ENCODE results near the gene PHLPP2. TPM values are rescaled to one million over a fixed set of nuclear protein-coding genes. Genes with fewer than 3 reads are reported as not detected.

PHLPP2 gene
- total RNA-seq, 2 experiments from 2014 or later: 6.7 to 14.8 TPM

DNA sequence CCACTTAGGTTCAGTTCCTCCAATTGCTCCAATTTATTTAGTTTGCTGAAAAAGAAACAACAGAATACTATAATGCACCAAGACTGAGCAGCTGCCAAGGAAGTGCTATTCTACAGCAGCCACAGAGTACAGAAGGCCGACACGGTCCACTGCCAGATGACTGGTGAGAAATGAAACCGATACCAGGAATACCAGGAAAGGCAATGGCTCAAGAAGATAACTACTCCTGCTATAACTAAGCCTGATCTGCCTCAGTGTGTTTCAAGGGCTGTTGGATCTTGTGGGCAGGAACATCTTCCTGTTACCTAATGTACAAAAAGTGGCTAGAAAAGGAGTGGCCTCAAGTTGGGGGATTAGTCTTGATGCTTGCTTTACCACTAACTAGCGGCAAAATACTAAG lies 65.7 kb downstream of the PHLPP2 start:
- ChIA-PET POLR2A (interaction anchor here (0.9 kb wide), 1 partner anchor 39 kb away, joined by 4 read pairs; no protein-coding TSS in a partner anchor), CTCF (ENCODE audit: unreplicated experiment) (no interaction called here)
- no peaks in the 10 kb centered on the region for H3K79me2 ChIP-seq (ENCODE audit: insufficient read depth, low read depth, low read length)
- BruUV-seq (replicated peaks): no TSS peak
- TF ChIP-seq EZH2phosphoT487 (IDR thresholded peaks at IDR 0.05; ENCODE audit: borderline replicate concordance, low read depth, low read length): no peak
- TF ChIP-seq, protein P1, sequence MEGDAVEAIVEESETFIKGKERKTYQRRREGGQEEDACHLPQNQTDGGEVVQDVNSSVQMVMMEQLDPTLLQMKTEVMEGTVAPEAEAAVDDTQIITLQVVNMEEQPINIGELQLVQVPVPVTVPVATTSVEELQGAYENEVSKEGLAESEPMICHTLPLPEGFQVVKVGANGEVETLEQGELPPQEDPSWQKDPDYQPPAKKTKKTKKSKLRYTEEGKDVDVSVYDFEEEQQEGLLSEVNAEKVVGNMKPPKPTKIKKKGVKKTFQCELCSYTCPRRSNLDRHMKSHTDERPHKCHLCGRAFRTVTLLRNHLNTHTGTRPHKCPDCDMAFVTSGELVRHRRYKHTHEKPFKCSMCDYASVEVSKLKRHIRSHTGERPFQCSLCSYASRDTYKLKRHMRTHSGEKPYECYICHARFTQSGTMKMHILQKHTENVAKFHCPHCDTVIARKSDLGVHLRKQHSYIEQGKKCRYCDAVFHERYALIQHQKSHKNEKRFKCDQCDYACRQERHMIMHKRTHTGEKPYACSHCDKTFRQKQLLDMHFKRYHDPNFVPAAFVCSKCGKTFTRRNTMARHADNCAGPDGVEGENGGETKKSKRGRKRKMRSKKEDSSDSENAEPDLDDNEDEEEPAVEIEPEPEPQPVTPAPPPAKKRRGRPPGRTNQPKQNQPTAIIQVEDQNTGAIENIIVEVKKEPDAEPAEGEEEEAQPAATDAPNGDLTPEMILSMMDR (conservative IDR thresholded peaks at IDR 0.05; ENCODE audit: low read length): no peak
- no peak overlapping the region for H2AFZ ChIP-seq (ENCODE audit: low read length)
- peaks cover 50% of the 10 kb centered on the region for H3K36me3 ChIP-seq (ENCODE audit: insufficient read depth, low read length)
- H3K4me2 ChIP-seq (ENCODE audit: low read length): no peak overlapping the region
- H3K9me3 ChIP-seq (ENCODE audit: low read length): no peaks in the 10 kb centered on the region
- intact Hi-C loops (cut with micrococcal nuclease; ENCODE audit: unreplicated experiment): no loop called here
- H3K27ac ChIP-seq (ENCODE audit: low read depth, low read length, poor library complexity, severe bottlenecking): no peak overlapping the region
- no peaks in the 10 kb centered on the region for H3K9me2 ChIP-seq (ENCODE audit: insufficient read depth, low read length)
- H3K4me1 ChIP-seq (ENCODE audit: insufficient read depth, low read length, poor library complexity, severe bottlenecking): no peaks in the 10 kb centered on the region
- H4K20me1 ChIP-seq (ENCODE audit: insufficient read depth, low read length): no peaks in the 10 kb centered on the region
- no peak for DNase-seq (ENCODE audit: low spot score)
- no peak overlapping the region for H3K4me3 ChIP-seq (ENCODE audit: low read depth, low read length, poor library complexity, severe bottlenecking)

DNA sequence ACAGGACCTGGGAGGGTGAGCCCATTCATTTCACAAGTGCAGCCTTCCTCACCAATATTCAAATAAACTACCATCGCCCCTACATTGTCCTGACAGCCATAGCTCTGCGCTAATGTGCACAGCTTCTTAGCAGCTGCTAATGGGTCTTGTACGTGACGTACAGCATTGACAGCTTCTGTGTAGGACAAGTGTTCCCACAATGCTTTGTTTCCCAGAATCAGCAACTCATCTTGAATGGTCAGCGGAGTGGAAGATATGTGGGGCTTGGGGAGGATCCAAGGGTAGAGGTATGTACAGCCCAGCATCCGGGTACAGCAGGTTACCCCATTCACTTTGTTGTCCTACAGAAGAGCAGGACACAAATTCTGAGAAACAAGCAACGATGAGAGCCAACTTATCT lies 74.8 kb downstream of the PHLPP2 start:
- intact Hi-C loops (cut with micrococcal nuclease; ENCODE audit: unreplicated experiment): loop anchor here (5.0 kb wide), 1 partner anchor 98 kb away; no protein-coding TSS in a partner anchor
- Histone ChIP-seq H4K20me1 (ENCODE audit: insufficient read depth, low read length) (no peaks in the 10 kb centered on the region), H3K36me3 (ENCODE audit: insufficient read depth, low read length) (peaks cover 21% of the 10 kb centered on the region), H3K4me2 (ENCODE audit: low read length) (no peak overlapping the region), H3K79me2 (ENCODE audit: insufficient read depth, low read depth, low read length) (no peaks in the 10 kb centered on the region), H3K9me3 (ENCODE audit: low read length) (no peaks in the 10 kb centered on the region), H3K4me1 (ENCODE audit: insufficient read depth, low read length, poor library complexity, severe bottlenecking) (no peaks in the 10 kb centered on the region), H3K4me3 (ENCODE audit: low read depth, low read length, poor library complexity, severe bottlenecking) (no peak overlapping the region), H3K9me2 (ENCODE audit: insufficient read depth, low read length) (no peaks in the 10 kb centered on the region), H2AFZ (ENCODE audit: low read length) (no peak overlapping the region), H3K27ac (ENCODE audit: low read depth, low read length, poor library complexity, severe bottlenecking) (no peak overlapping the region)
- no TSS peak for BruUV-seq (replicated peaks)
- DNase-seq (ENCODE audit: low spot score): no peak
- ChIA-PET CTCF (ENCODE audit: unreplicated experiment) (no interaction called here), POLR2A (interaction anchor here (0.5 kb wide), 1 partner anchor 1137 kb away, joined by 5 read pairs; no protein-coding TSS in a partner anchor)
- no peak for TF ChIP-seq EZH2phosphoT487 (IDR thresholded peaks at IDR 0.05; ENCODE audit: borderline replicate concordance, low read depth, low read length)
- TF ChIP-seq, protein P1 (conservative IDR thresholded peaks at IDR 0.05; ENCODE audit: low read length): no peak

DNA sequence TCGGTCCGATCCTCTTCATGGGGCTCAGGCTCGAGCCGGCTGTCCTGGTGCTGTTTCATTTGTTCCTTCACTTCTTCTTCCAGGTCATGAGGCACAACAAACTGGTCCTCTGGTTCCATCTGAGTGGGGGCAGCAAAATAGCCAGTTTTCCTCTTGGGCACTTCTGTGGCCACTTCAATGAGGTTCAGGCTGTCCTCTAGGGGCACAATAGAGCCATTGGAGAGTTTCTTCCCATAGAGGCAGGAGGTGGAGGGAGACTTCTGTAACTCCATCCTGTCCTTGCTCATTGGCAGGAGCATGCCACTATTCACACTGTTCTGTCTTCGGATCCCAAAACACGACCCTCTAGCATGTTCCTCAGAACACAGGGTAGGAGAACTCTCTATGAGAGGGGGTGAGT lies 75.6 kb downstream of the PHLPP2 start:
- CTCF ChIA-PET (ENCODE audit: unreplicated experiment): no interaction called here
- TF ChIP-seq EZH2phosphoT487 (IDR thresholded peaks at IDR 0.05; ENCODE audit: borderline replicate concordance, low read depth, low read length): no peak
- TF ChIP-seq, protein P1 (conservative IDR thresholded peaks at IDR 0.05; ENCODE audit: low read length): peak; percentile 63

More for the DNA sequence above, 75.6 kb downstream of the PHLPP2 start:
- H4K20me1 ChIP-seq (ENCODE audit: insufficient read depth, low read length): no peaks in the 10 kb centered on the region
- POLR2A ChIA-PET: no interaction called here
- no peak overlapping the region for H2AFZ ChIP-seq (ENCODE audit: low read length)
- H3K4me1 ChIP-seq (ENCODE audit: insufficient read depth, low read length, poor library complexity, severe bottlenecking): no peaks in the 10 kb centered on the region
- no peak overlapping the region for H3K4me2 ChIP-seq (ENCODE audit: low read length)
- no peak overlapping the region for H3K4me3 ChIP-seq (ENCODE audit: low read depth, low read length, poor library complexity, severe bottlenecking)
- DNase-seq (ENCODE audit: low spot score): peak; percentile 5
- peaks cover 15% of the 10 kb centered on the region; the same call in 1 of the 2 replicates for H3K36me3 ChIP-seq (ENCODE audit: insufficient read depth, low read length)
- no peaks in the 10 kb centered on the region for H3K9me3 ChIP-seq (ENCODE audit: low read length)
- no peak overlapping the region for H3K27ac ChIP-seq (ENCODE audit: low read depth, low read length, poor library complexity, severe bottlenecking)
- no peaks in the 10 kb centered on the region for H3K9me2 ChIP-seq (ENCODE audit: insufficient read depth, low read length)
- BruUV-seq (replicated peaks): no TSS peak
- intact Hi-C loops (cut with micrococcal nuclease; ENCODE audit: unreplicated experiment): loop anchor here (5.0 kb wide), 1 partner anchor 98 kb away; no protein-coding TSS in a partner anchor
- no peaks in the 10 kb centered on the region for H3K79me2 ChIP-seq (ENCODE audit: insufficient read depth, low read depth, low read length)
